WTC11 (cell line): ENCODE data around the gene IGHMBP2. TPM values are rescaled to one million over a fixed set of nuclear protein-coding genes. Genes with fewer than 3 reads are reported as not detected.

Experiments used
- ATAC-seq: fragments of 200-7000 bp; cut with Tn5 transposase; 2 replicates; pipeline ENCODE4 v1.10.0; 2021; ENCODE audit warnings: mild to moderate bottlenecking, moderate library complexity
- CTCF ChIA-PET: fragments of 300-600 bp; sonication (Branson Sonifier 250); formaldehyde crosslinking; loops from one replicate; lab custom pipeline; 2021; ENCODE audit warnings: antibody characterized with exemption; lab: Charles Lee
- POLR2A ChIA-PET: fragments of 350-600 bp; sonication (Branson Sonifier 250); formaldehyde crosslinking; loops from one replicate; lab custom pipeline; 2021; ENCODE audit warnings: antibody characterized with exemption; lab: Charles Lee
- DNase-seq: peaks from one replicate; pipeline ENCODE4 v3.0.0; 2021; ENCODE audit warnings: low spot score
- H3K27ac Mint-ChIP-seq: 2 replicates; pipeline ENCODE4 v1.8.0; 2021; ENCODE audit warnings: mixed read lengths
- H3K27me3 Mint-ChIP-seq: 2 replicates; pipeline ENCODE4 v1.8.0; 2021; ENCODE audit warnings: low read depth, mild to moderate bottlenecking, moderate library complexity, mixed read lengths
- H3K36me3 Mint-ChIP-seq: 2 replicates; pipeline ENCODE4 v1.8.0; 2021; ENCODE audit warnings: mixed read lengths
- H3K4me1 Mint-ChIP-seq: 2 replicates; pipeline ENCODE4 v1.8.0; 2022; ENCODE audit warnings: mixed read lengths
- H3K4me3 Mint-ChIP-seq: 2 replicates; pipeline ENCODE4 v1.8.0; 2021; ENCODE audit warnings: mild to moderate bottlenecking, moderate library complexity, mixed read lengths
- H3K9me3 Mint-ChIP-seq: 2 replicates; pipeline ENCODE4 v1.8.0; 2021; ENCODE audit warnings: mixed read lengths
- CBFB ChIP-seq: sonication (generic); formaldehyde crosslinking; IDR thresholded peaks from 2 replicates; pipeline ENCODE4 v1.8.1; 2022; ENCODE audit warnings: mild to moderate bottlenecking, low read depth, missing genetic modification reagents
- CREM ChIP-seq: sonication (generic); formaldehyde crosslinking; IDR thresholded peaks from 2 replicates; pipeline ENCODE4 v1.8.1; 2022; ENCODE audit warnings: mild to moderate bottlenecking, missing genetic modification reagents, moderate library complexity
- FOXP1 ChIP-seq: sonication (generic); formaldehyde crosslinking; IDR thresholded peaks from 2 replicates; pipeline ENCODE4 v1.8.0; 2022; ENCODE audit warnings: missing genetic modification reagents, mild to moderate bottlenecking, moderate library complexity, borderline replicate concordance
- IRF2 ChIP-seq: sonication (generic); formaldehyde crosslinking; IDR thresholded peaks from 2 replicates; pipeline ENCODE4 v1.8.0; 2022; ENCODE audit warnings: low read depth, missing genetic modification reagents, borderline replicate concordance
- JUN ChIP-seq: sonication (generic); formaldehyde crosslinking; IDR thresholded peaks from 2 replicates; pipeline ENCODE4 v1.8.0; 2023; ENCODE audit warnings: mild to moderate bottlenecking, missing genetic modification reagents
- NFATC4 ChIP-seq: fragments of 250-450 bp; sonication (Bioruptor Pico); IDR thresholded peaks from 2 replicates; pipeline ENCODE4 v1.9.0; 2021; ENCODE audit warnings: mild to moderate bottlenecking
- NFE2L1 ChIP-seq: sonication (generic); formaldehyde crosslinking; IDR thresholded peaks from 2 replicates; pipeline ENCODE4 v1.8.1; 2023; ENCODE audit warnings: missing genetic modification reagents
- NR1H2 ChIP-seq: sonication (generic); formaldehyde crosslinking; IDR thresholded peaks from 2 replicates; pipeline ENCODE4 v1.9.0; 2021; ENCODE audit warnings: mild to moderate bottlenecking, moderate library complexity, missing genetic modification reagents
- SMAD3 ChIP-seq: sonication (generic); formaldehyde crosslinking; IDR thresholded peaks from 2 replicates; pipeline ENCODE4 v1.8.0; 2022; ENCODE audit warnings: missing genetic modification reagents, mild to moderate bottlenecking, borderline replicate concordance
- SOX15 ChIP-seq: fragments of 250-450 bp; sonication (Bioruptor Pico); IDR thresholded peaks from 2 replicates; pipeline ENCODE4 v1.9.0; 2021; ENCODE audit warnings: mild to moderate bottlenecking
- ZNF121 ChIP-seq: sonication (generic); formaldehyde crosslinking; IDR thresholded peaks from 2 replicates; pipeline ENCODE4 v1.8.0; 2023; ENCODE audit warnings: missing genetic modification reagents
- ZNF423 ChIP-seq: fragments of 250-450 bp; sonication (Bioruptor Pico); IDR thresholded peaks from 2 replicates; pipeline ENCODE4 v2.1.2; 2022; ENCODE audit warnings: mild to moderate bottlenecking, moderate library complexity
- total RNA-seq: library from RNA; stranded (reverse); gene quantifications from 3 replicates; pipeline ENCODE4 v1.2.3, GENCODE V29; 2021
- TF ChIP-seq, protein P1 (sequence below): sonication (generic); formaldehyde crosslinking; IDR thresholded peaks from 2 replicates; pipeline ENCODE4 v1.8.1; 2023; ENCODE audit warnings: mild to moderate bottlenecking, missing genetic modification reagents, borderline replicate concordance
- TF ChIP-seq, protein P2 (sequence below): fragments of 250-450 bp; sonication (Bioruptor Pico); IDR thresholded peaks from 2 replicates; pipeline ENCODE4 v1.9.0; 2021; ENCODE audit warnings: mild to moderate bottlenecking
- TF ChIP-seq, protein P3 (sequence below): sonication (generic); formaldehyde crosslinking; IDR thresholded peaks from 2 replicates; pipeline ENCODE4 v1.8.1; 2023; ENCODE audit warnings: mild to moderate bottlenecking, missing genetic modification reagents
- TF ChIP-seq, protein P4 (sequence below): sonication (generic); formaldehyde crosslinking; IDR thresholded peaks from 2 replicates; pipeline ENCODE4 v1.8.0; 2022; ENCODE audit warnings: mild to moderate bottlenecking, missing genetic modification reagents
- TF ChIP-seq, protein P5 (sequence below): sonication (generic); formaldehyde crosslinking; IDR thresholded peaks from 2 replicates; pipeline ENCODE4 v1.8.0; 2022; ENCODE audit warnings: mild to moderate bottlenecking, missing genetic modification reagents

The IGHMBP2 gene
- total RNA-seq, 1 experiment from 2014 or later, result 22.5 TPM

DNA sequence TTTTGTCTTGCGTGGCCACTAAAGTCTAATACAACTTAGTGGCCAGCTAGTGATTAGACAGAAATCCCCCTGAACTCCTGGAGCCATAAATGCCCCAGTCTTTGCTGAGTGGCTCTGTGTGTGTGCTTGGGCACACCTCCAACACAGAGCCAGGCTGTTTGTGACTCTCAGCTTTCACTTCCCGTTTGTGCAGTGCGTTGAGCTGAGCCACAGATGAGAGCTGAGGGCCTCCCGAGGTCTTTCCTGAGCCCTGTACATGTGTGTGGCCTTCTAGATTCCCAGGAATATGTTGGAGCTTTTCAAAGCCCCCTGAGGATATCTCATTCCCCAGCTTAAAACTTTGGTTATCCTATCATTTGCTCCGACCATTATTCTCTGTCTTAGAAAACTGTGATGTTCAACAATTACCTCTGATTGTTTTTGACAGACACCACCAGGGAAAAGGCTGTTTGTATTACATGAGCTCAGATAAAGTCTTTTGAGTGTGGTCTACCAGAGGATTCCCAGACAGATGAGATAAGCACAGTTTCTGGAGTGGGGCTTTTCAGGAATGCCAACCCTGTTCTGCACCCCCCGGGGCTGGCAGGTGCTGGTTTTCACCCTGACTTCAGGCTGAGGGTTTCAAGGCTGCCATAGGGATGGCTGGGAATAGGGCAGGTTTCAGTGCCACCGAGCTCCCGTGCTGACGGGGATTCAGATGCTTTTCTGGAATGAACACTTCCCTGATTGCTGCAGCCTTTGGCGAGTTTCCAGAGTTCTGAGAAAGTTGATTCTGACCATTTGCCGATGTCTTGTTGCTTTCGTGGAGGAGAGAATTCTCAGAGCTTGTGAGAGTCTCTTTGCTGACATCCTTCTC is 23.8 kb downstream of the IGHMBP2 start (continued):
- TF ChIP-seq CREM, result no peak
- TF ChIP-seq, all 79 proteins: peak for 0

DNA sequence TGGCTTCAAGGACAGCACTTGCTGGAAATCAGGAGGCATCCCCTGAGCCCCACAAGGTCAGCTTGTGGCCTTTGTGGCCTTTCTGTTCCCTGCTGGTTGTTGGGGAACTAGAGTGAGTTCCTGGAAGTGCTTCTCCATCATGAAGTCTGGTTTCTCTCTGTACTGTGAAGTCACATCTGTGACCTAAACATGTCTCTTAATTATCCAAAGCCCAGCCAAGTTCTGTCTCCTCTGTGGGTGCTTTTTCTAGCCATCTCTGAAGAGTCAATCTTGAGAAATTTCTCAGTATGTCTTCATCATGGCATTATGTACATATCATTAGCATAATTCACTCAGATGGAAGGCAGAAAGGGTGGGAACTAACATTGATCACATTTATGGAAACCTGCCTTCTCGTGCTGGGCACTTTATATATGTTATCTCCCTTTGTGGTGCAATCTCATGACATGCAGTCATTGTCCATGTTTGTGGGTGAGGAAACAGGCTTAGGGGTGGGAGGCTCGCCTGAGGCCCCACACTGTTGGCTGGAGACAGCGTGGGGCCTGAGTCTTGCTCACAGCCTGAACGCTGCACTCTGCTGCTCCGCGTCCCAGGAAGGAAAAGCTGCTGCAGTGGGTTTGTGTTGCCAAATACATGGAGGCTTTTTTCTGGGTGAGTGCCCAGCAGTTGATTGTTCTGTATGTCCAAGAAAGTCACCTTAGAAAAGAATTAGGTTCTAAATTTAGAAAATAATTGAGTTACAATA is 24.6 kb downstream of the IGHMBP2 start:
- Mint-ChIP-seq H3K9me3 (peaks cover 18% of the 10 kb centered on the region), H3K4me1 (no peaks in the 10 kb centered on the region), H3K36me3 (peaks cover 60% of the 10 kb centered on the region), H3K27ac (no peak overlapping the region), H3K4me3 (no peak overlapping the region), H3K27me3 (no peaks in the 10 kb centered on the region)
- ATAC-seq (no peak), DNase-seq (no peak)
- CTCF ChIA-PET, result interaction anchor here (0.8 kb wide), 1 partner anchor 22 kb away, joined by 3 read pairs; no protein-coding TSS in a partner anchor
- POLR2A ChIA-PET, result no interaction called here
- TF ChIP-seq, protein P1, sequence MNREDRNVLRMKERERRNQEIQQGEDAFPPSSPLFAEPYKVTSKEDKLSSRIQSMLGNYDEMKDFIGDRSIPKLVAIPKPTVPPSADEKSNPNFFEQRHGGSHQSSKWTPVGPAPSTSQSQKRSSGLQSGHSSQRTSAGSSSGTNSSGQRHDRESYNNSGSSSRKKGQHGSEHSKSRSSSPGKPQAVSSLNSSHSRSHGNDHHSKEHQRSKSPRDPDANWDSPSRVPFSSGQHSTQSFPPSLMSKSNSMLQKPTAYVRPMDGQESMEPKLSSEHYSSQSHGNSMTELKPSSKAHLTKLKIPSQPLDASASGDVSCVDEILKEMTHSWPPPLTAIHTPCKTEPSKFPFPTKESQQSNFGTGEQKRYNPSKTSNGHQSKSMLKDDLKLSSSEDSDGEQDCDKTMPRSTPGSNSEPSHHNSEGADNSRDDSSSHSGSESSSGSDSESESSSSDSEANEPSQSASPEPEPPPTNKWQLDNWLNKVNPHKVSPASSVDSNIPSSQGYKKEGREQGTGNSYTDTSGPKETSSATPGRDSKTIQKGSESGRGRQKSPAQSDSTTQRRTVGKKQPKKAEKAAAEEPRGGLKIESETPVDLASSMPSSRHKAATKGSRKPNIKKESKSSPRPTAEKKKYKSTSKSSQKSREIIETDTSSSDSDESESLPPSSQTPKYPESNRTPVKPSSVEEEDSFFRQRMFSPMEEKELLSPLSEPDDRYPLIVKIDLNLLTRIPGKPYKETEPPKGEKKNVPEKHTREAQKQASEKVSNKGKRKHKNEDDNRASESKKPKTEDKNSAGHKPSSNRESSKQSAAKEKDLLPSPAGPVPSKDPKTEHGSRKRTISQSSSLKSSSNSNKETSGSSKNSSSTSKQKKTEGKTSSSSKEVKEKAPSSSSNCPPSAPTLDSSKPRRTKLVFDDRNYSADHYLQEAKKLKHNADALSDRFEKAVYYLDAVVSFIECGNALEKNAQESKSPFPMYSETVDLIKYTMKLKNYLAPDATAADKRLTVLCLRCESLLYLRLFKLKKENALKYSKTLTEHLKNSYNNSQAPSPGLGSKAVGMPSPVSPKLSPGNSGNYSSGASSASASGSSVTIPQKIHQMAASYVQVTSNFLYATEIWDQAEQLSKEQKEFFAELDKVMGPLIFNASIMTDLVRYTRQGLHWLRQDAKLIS (CRISPR knock-in tag), result no peak
- TF ChIP-seq SOX15 (CRISPR knock-in tag) (no peak), FOXP1 (CRISPR knock-in tag) (no peak), IRF2 (CRISPR knock-in tag) (no peak), NFATC4 (CRISPR knock-in tag) (no peak)
- TF ChIP-seq, protein P2, sequence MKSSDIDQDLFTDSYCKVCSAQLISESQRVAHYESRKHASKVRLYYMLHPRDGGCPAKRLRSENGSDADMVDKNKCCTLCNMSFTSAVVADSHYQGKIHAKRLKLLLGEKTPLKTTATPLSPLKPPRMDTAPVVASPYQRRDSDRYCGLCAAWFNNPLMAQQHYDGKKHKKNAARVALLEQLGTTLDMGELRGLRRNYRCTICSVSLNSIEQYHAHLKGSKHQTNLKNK (CRISPR knock-in tag), result no peak

DNA sequence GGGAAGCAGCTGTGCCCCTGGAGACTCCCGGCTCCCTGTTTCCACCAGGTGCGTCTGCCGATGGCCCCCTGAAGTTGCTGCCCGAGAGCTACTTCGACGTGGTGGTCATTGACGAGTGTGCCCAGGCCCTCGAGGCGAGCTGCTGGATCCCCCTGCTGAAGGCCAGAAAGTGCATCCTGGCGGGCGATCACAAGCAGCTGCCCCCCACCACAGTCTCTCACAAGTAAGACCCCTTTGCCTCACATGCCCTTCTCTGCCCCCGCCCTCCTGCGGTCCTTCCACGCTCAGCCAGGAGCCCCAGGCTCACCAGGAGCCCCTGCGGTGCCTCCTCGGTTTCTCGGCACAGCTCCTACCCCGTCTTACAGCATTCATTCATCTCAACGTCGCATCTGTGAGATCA is 25.4 kb downstream of the IGHMBP2 start:
- H3K27ac Mint-ChIP-seq, result no peak overlapping the region
- H3K9me3 Mint-ChIP-seq, result peaks cover 18% of the 10 kb centered on the region
- CTCF ChIA-PET, result interaction anchor here (0.8 kb wide), 1 partner anchor 22 kb away, joined by 3 read pairs; no protein-coding TSS in a partner anchor
- H3K36me3 Mint-ChIP-seq, result peaks cover 52% of the 10 kb centered on the region
- no peak for DNase-seq
- POLR2A ChIA-PET, result no interaction called here
- ATAC-seq, result no peak
- no peaks in the 10 kb centered on the region for H3K4me1 Mint-ChIP-seq
- H3K27me3 Mint-ChIP-seq, result no peaks in the 10 kb centered on the region
- no peak overlapping the region for H3K4me3 Mint-ChIP-seq
- TF ChIP-seq SMAD3 (CRISPR knock-in tag), result no peak
- TF ChIP-seq, protein P2 (CRISPR knock-in tag), result no peak
- TF ChIP-seq ZNF423 (CRISPR knock-in tag), result no peak
- TF ChIP-seq CBFB (CRISPR knock-in tag), result no peak
- TF ChIP-seq, protein P3, sequence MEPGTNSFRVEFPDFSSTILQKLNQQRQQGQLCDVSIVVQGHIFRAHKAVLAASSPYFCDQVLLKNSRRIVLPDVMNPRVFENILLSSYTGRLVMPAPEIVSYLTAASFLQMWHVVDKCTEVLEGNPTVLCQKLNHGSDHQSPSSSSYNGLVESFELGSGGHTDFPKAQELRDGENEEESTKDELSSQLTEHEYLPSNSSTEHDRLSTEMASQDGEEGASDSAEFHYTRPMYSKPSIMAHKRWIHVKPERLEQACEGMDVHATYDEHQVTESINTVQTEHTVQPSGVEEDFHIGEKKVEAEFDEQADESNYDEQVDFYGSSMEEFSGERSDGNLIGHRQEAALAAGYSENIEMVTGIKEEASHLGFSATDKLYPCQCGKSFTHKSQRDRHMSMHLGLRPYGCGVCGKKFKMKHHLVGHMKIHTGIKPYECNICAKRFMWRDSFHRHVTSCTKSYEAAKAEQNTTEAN (CRISPR knock-in tag), result no peak
- TF ChIP-seq, protein P4, sequence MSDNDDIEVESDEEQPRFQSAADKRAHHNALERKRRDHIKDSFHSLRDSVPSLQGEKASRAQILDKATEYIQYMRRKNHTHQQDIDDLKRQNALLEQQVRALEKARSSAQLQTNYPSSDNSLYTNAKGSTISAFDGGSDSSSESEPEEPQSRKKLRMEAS, result no peak
- no peak for TF ChIP-seq NR1H2 (CRISPR knock-in tag)
- no peak for TF ChIP-seq JUN (CRISPR knock-in tag)
- TF ChIP-seq ZNF121 (CRISPR knock-in tag), result no peak
- TF ChIP-seq, protein P1 (CRISPR knock-in tag), result no peak
- TF ChIP-seq NFE2L1 (CRISPR knock-in tag), result no peak
- TF ChIP-seq, protein P5, sequence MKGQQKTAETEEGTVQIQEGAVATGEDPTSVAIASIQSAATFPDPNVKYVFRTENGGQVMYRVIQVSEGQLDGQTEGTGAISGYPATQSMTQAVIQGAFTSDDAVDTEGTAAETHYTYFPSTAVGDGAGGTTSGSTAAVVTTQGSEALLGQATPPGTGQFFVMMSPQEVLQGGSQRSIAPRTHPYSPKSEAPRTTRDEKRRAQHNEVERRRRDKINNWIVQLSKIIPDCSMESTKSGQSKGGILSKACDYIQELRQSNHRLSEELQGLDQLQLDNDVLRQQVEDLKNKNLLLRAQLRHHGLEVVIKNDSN (CRISPR knock-in tag), result no peak
